NT2/D1 (cell line): Measurements from ENCODE around the gene NMBR.
"Not testable (repeated sequence)": the region's sequence is repeated elsewhere in the genome, so short reads cannot be mapped to it uniquely, and the experiment has no call there.

Source experiments
- DNase-seq: peaks from one replicate; pipeline ENCODE4 v3.0.0-alpha.2; 2011; ENCODE audit warnings: low read depth, low spot score
- H3K27me3 ChIP-seq: 2 replicates; pipeline ENCODE4 v1.6.0; 2011; ENCODE audit warnings: mild to moderate bottlenecking; ENCODE audit not compliant: insufficient read length, insufficient read depth
- H3K36me3 ChIP-seq: 2 replicates; pipeline ENCODE4 v1.6.1; 2011; ENCODE audit warnings: mild to moderate bottlenecking, low read length, mixed read lengths; ENCODE audit not compliant: insufficient read depth, insufficient read length
- H3K4me1 ChIP-seq: 2 replicates; pipeline ENCODE4 v1.5.1; 2011; ENCODE audit not compliant: insufficient read depth, insufficient read length
- H3K4me3 ChIP-seq: 2 replicates; pipeline ENCODE4 v1.5.1; 2011; ENCODE audit warnings: low read depth; ENCODE audit not compliant: insufficient read length
- H3K9ac ChIP-seq: 2 replicates; pipeline ENCODE4 v1.6.0; 2011; ENCODE audit warnings: low read depth; ENCODE audit not compliant: insufficient read length
- H3K9me3 ChIP-seq: 2 replicates; pipeline ENCODE4 v1.5.1; 2011; ENCODE audit warnings: mild to moderate bottlenecking, low read length; ENCODE audit not compliant: insufficient read depth
- SUZ12 ChIP-seq: IDR thresholded peaks from 2 replicates; pipeline ENCODE4 v1.6.1; 2011; ENCODE audit not compliant: insufficient read length, insufficient read depth; ENCODE audit errors: extremely low read depth
- YY1 ChIP-seq: IDR thresholded peaks from 2 replicates; pipeline ENCODE4 v1.6.1; 2011; ENCODE audit not compliant: insufficient read length, insufficient read depth
- ZNF274 ChIP-seq: IDR thresholded peaks from 2 replicates; pipeline ENCODE4 v1.6.1; 2011; ENCODE audit warnings: mild to moderate bottlenecking, low read depth, low read length

The NMBR gene

GRCh38 chr6:142035890-142036289 lies 111.0 kb downstream of the NMBR start:
- Histone ChIP-seq H3K4me1 (no peaks in the 10 kb centered on the region), H3K36me3 (no peaks in the 10 kb centered on the region), H3K27me3 (no peaks in the 10 kb centered on the region), H3K9me3 (no peaks in the 10 kb centered on the region), H3K9ac (no peak overlapping the region), H3K4me3 (no peak overlapping the region)
- DNase-seq = no peak
- TF ChIP-seq YY1 (no peak), SUZ12 (no peak), ZNF274 (no peak)

- DNase-seq = no peak
- Histone ChIP-seq H3K36me3 (no peaks in the 10 kb centered on the region), H3K9ac (no peak overlapping the region), H3K9me3 (no peaks in the 10 kb centered on the region), H3K4me1 (no peaks in the 10 kb centered on the region), H3K27me3 (no peaks in the 10 kb centered on the region), H3K4me3 (no peak overlapping the region)
- TF ChIP-seq SUZ12 (no peak), YY1 (no peak), ZNF274 (no peak)
Measured at GRCh38 chr6:142031035-142031434, 115.9 kb downstream of the NMBR start.

GRCh38 chr6:142030115-142030619 lies 116.8 kb downstream of the NMBR start:
- no peaks in the 10 kb centered on the region for H3K36me3 ChIP-seq
- H3K27me3 ChIP-seq = no peaks in the 10 kb centered on the region
- H3K4me3 ChIP-seq = no peak overlapping the region
- H3K9me3 ChIP-seq = no peaks in the 10 kb centered on the region
- H3K9ac ChIP-seq = no peak overlapping the region
- no peaks in the 10 kb centered on the region for H3K4me1 ChIP-seq
- DNase-seq = no peak
- TF ChIP-seq SUZ12 (no peak), YY1 (no peak), ZNF274 (no peak)

DNA sequence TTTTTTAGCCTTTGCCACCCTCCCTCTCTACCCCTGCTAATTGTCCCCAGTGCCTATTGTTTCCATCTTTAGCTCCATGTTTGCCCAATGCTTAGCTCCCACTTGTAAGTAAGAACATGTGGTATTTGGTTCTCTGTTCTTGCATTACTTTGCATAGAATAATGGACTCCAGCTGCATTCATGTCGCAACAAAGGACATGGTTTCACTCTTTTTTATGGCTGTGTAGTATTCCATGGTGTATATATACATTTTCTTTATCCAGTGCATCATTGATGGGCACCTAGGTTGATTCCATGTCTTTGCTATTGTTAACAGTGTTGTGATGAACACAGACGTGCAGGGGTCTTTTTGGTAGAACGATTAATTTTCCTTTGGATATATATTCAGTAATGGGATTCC lies 118.4 kb downstream of the NMBR start:
- Histone ChIP-seq H3K4me1 (no peaks in the 10 kb centered on the region), H3K4me3 (no peak overlapping the region), H3K9me3 (no peaks in the 10 kb centered on the region), H3K36me3 (no peaks in the 10 kb centered on the region), H3K9ac (no peak overlapping the region), H3K27me3 (no peaks in the 10 kb centered on the region)
- no peak for TF ChIP-seq ZNF274
- no peak for DNase-seq

GRCh38 chr6:142027804-142028203 lies 119.1 kb downstream of the NMBR start:
- not testable (repeated sequence) for H3K27me3 ChIP-seq, H3K4me1 ChIP-seq, H3K36me3 ChIP-seq, DNase-seq, H3K9me3 ChIP-seq, H3K4me3 ChIP-seq, H3K9ac ChIP-seq

DNA sequence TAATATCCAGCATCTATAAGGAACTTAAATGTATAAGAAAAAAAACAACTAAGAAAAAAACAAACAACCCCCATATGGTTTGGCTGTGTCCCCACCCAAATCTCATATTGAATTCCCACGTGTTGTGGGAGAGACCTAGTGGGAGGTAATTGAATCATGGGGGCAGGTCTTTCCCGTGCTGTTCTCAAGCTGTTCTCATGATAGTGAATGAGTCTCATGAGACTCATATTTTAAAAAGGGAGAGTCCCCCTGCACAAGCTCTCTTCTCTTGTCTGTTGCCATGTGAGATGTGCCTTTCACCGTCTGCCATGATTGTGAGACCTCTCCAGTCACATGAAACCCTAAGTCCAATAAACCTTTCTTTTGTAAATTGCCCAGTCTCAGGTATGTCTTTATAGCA lies 119.8 kb downstream of the NMBR start:
- TF ChIP-seq ZNF274 (no peak), YY1 (no peak), SUZ12 (no peak)
- no peak for DNase-seq

GRCh38 chr6:142026471-142026870 lies 120.5 kb downstream of the NMBR start:
- no peak overlapping the region for H3K4me3 ChIP-seq
- H3K36me3 ChIP-seq = no peaks in the 10 kb centered on the region
- H3K9me3 ChIP-seq = no peaks in the 10 kb centered on the region
- H3K27me3 ChIP-seq = no peaks in the 10 kb centered on the region
- H3K4me1 ChIP-seq = no peaks in the 10 kb centered on the region
- no peak for DNase-seq
- no peak overlapping the region for H3K9ac ChIP-seq
- TF ChIP-seq SUZ12 (no peak), YY1 (no peak), ZNF274 (no peak)

More for the DNA sequence above, 119.8 kb downstream of the NMBR start:
- Histone ChIP-seq H3K4me3 (no peak overlapping the region), H3K27me3 (no peaks in the 10 kb centered on the region), H3K9ac (no peak overlapping the region), H3K9me3 (no peaks in the 10 kb centered on the region), H3K36me3 (no peaks in the 10 kb centered on the region), H3K4me1 (no peaks in the 10 kb centered on the region)
